GM12873 (cell line): ENCODE measurements around the gene ARFRP1.

Source experiments
- CTCF ChIP-seq: IDR thresholded peaks from 2 replicates; pipeline ENCODE4 v1.5.1; 2012; ENCODE audit warnings: low read depth, mild to moderate bottlenecking, moderate library complexity, low read length, control low read depth; ENCODE audit not compliant: insufficient read depth; ENCODE audit errors: missing control alignments

ARFRP1 gene

GRCh38 chr20:63672666-63673065 is 35.1 kb downstream of the ARFRP1 start:
- no peak for TF ChIP-seq CTCF

GRCh38 chr20:63668351-63668750 is 39.4 kb downstream of the ARFRP1 start:
- TF ChIP-seq CTCF: no peak

GRCh38 chr20:63667858-63668257 is 39.9 kb downstream of the ARFRP1 start:
- no peak for TF ChIP-seq CTCF

- TF ChIP-seq CTCF: no peak
Measured at GRCh38 chr20:63665708-63666107, 42.1 kb downstream of the ARFRP1 start.

DNA sequence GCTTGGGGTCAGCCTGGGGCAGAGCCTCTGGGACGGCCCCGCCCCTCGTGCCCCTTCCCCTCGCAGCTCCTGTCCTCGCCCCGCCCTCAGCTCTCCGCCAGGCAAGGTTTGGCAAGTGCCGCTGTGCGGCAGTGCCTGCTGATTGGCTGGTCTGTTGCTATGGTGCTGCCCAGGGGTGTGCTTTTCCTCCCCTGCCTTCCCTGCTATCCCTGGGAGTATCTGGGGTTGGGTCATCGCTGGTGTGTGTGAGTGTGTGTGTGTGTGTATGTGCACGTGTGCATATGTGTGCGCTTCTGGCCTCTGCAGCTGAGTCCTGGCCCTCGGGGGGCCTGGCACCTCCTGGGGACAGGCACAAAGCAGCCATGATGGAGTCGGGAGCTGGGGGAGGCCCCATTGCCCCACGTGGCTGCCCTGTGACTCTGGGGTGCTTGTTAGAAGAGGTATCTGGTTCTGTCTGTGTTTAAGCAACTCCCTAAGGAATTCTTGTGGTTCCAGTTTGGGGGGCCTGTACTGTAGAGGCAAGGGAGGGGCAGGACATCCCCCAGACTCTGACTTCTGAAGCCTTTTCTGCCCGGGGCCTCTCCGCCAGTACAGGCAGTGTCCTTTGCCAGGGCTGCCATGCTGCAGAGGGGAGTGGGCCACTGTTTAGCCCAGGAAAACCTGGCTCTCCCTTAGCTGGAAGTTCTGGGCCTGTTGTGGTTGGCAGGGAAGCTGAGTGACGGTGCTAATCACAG is 42.7 kb downstream of the ARFRP1 start:
- TF ChIP-seq CTCF: no peak

DNA sequence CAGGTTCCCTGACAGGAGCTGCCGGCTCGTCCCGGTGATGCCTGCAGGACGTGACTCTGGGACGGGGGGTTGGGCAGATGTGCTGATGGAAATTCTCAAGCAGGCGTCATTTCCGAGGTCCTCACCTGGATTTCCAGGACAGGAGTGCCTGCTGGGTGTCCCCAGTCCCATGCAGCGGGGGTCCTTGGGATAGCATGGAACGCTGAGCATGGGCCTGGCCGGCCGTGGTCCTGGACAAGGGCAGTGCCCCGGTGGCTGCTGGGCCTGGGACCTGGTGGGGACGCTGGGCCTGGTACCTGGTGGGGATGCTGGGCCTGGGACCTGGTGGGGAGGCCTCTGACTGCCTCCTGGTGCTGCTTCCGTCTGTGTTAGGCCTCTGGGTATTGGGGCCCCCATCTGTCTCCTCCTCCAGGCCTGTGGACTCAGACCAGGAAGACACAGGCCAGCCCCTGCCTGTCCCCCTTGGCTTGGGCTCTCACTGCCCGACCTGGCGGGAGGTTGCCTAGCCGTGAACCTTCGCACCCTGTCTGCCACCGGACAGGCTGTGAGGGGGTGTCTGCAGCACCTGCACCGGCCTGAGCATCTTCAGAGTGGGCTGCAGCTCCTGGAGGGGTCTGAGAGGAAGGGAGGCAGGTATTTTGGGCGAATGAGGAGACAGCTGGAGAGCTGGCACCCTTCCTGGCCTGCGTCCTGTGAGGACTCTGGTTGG is 43.5 kb downstream of the ARFRP1 start:
- TF ChIP-seq CTCF: no peak

- no peak for TF ChIP-seq CTCF
Measured at GRCh38 chr20:63663332-63664066, 44.3 kb downstream of the ARFRP1 start.
